ENCODE measurements around the gene ITGB1BP1. TPM values are rescaled to one million over a fixed set of nuclear protein-coding genes. Genes with fewer than 3 reads are reported as not detected.

Gene ITGB1BP1
- total RNA-seq, 1 donor from 2014 or later: 59.3 TPM

- Mint-ChIP-seq H3K36me3 (ENCODE audit: low read depth) (peaks cover 14% of the 10 kb centered on the region), H3K9me3 (no peaks in the 10 kb centered on the region), H3K4me3 (no peak overlapping the region), H3K4me1 (peaks cover 6% of the 10 kb centered on the region), H3K27ac (ENCODE audit: unreplicated experiment) (no peak overlapping the region), H3K27me3 (ENCODE audit: low read depth) (no peaks in the 10 kb centered on the region)
- no peak for DNase-seq (ENCODE audit: low read depth, low spot score)
- no peak for TF ChIP-seq CTCF (conservative IDR thresholded peaks at IDR 0.05)
Measured at GRCh38 chr2:9465170-9465569, 41.8 kb upstream of the ITGB1BP1 start.

- Mint-ChIP-seq H3K9me3 (no peaks in the 10 kb centered on the region), H3K4me1 (peaks cover 6% of the 10 kb centered on the region), H3K27ac (ENCODE audit: unreplicated experiment) (no peak overlapping the region), H3K36me3 (ENCODE audit: low read depth) (peaks cover 16% of the 10 kb centered on the region), H3K27me3 (ENCODE audit: low read depth) (no peaks in the 10 kb centered on the region), H3K4me3 (no peak overlapping the region)
- no peak for DNase-seq (ENCODE audit: low read depth, low spot score)
- TF ChIP-seq CTCF (conservative IDR thresholded peaks at IDR 0.05): no peak
Measured at GRCh38 chr2:9463698-9464034, 40.3 kb upstream of the ITGB1BP1 start.

DNA sequence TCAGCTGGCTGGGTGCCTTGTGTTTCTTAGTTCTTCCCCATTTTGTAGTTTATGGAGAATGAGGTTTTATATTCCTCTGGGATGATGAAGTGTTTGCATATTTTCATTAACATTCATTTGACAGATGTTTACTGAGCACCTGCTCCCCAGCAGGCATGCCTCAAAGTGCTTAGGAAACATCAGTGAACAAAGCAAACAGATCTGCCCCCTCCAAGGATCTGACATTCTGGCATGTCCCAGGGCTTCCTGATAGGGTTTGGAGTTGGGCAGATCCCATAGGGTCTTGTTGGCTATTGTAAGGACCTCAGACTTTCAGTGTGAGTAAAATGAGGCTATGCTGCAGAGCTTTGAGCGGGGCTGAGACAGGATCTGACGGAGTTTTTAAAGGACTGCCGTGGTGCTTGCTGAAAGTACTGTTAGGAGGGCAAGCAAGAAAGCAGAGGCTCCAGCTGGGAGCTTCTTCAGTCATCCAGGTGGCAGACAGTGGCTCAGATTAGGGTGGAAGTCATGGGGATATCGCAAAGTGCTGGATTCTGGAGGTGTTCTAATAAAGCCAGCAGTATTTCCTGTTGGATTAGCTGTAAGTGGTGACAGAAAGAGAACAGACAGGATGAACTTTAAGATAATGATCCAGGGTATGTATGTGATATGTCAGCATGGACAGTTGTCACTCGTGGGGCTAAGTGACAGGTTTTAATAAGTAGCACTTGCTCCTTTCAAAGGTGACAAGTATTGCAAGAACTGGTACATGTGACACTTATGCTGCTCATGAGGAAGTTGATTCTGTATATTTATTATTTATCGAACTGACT is 39.8 kb upstream of the ITGB1BP1 start:
- TF ChIP-seq CTCF (conservative IDR thresholded peaks at IDR 0.05): no peak
- no peak overlapping the region for H3K4me3 Mint-ChIP-seq
- no peaks in the 10 kb centered on the region for H3K9me3 Mint-ChIP-seq
- peaks cover 16% of the 10 kb centered on the region for H3K36me3 Mint-ChIP-seq (ENCODE audit: low read depth)
- H3K27ac Mint-ChIP-seq (ENCODE audit: unreplicated experiment): no peak overlapping the region
- H3K27me3 Mint-ChIP-seq (ENCODE audit: low read depth): no peaks in the 10 kb centered on the region
- H3K4me1 Mint-ChIP-seq: peaks cover 6% of the 10 kb centered on the region
- DNase-seq (ENCODE audit: low read depth, low spot score): no peak

GRCh38 chr2:9462313-9462712 is 39.0 kb upstream of the ITGB1BP1 start:
- no peak overlapping the region for H3K4me3 Mint-ChIP-seq
- H3K27ac Mint-ChIP-seq (ENCODE audit: unreplicated experiment): no peak overlapping the region
- H3K27me3 Mint-ChIP-seq (ENCODE audit: low read depth): no peaks in the 10 kb centered on the region
- TF ChIP-seq CTCF (conservative IDR thresholded peaks at IDR 0.05): no peak
- H3K9me3 Mint-ChIP-seq: no peaks in the 10 kb centered on the region
- H3K4me1 Mint-ChIP-seq: peaks cover 6% of the 10 kb centered on the region
- peaks cover 16% of the 10 kb centered on the region for H3K36me3 Mint-ChIP-seq (ENCODE audit: low read depth)
- DNase-seq (ENCODE audit: low read depth, low spot score): no peak

DNA sequence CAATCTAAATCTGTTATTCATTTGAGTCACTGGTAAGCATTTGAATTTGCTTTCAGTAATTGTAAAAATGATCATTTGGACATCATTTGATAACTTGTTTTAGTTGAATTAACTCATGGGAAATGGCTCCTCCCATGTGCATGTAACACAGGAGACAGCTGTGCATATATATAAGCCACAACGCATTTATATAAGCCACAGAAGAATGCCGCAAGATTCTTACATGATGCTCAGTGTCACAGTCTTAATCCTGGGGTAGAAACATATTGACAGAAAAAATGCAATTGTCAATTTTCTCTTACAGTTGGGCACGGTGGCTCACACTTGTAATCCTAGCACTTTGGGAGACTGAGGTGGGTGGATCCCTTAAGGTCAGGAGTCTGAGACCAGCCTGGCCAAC is 37.8 kb upstream of the ITGB1BP1 start:
- Mint-ChIP-seq H3K9me3 (no peaks in the 10 kb centered on the region), H3K27ac (ENCODE audit: unreplicated experiment) (no peak overlapping the region), H3K4me1 (peaks cover 6% of the 10 kb centered on the region), H3K36me3 (ENCODE audit: low read depth) (peaks cover 10% of the 10 kb centered on the region), H3K4me3 (no peak overlapping the region), H3K27me3 (ENCODE audit: low read depth) (no peaks in the 10 kb centered on the region)
- no peak for TF ChIP-seq CTCF (conservative IDR thresholded peaks at IDR 0.05)
- no peak for DNase-seq (ENCODE audit: low read depth, low spot score)
